Embryonic facial prominence (tissue), 1 donor: ENCODE measurements around the gene CAT.

Experiments
- DNase-seq: peaks from one replicate; pipeline ENCODE4 v3.0.0-alpha.2; 2016; ENCODE audit errors: extremely low spot score

The CAT gene

GRCh38 chr11:34459507-34460162 lies 20.9 kb downstream of the CAT start:
- DNase-seq = no peak

- DNase-seq = no peak
Observed at GRCh38 chr11:34460278-34460677, 21.5 kb downstream of the CAT start.

GRCh38 chr11:34461215-34461614 lies 22.5 kb downstream of the CAT start:
- DNase-seq = no peak

GRCh38 chr11:34464591-34465051 lies 25.9 kb downstream of the CAT start:
- no peak for DNase-seq

GRCh38 chr11:34466802-34467488 lies 28.2 kb downstream of the CAT start:
- DNase-seq = no peak

GRCh38 chr11:34468209-34468841 lies 29.6 kb downstream of the CAT start:
- DNase-seq = no peak

- DNase-seq = no peak
Observed at GRCh38 chr11:34473603-34474169, 35.0 kb downstream of the CAT start.

- no peak for DNase-seq
Observed at GRCh38 chr11:34475656-34476055, 36.9 kb downstream of the CAT start.

GRCh38 chr11:34476849-34477248 lies 38.1 kb downstream of the CAT start:
- DNase-seq = no peak

- DNase-seq = no peak
Observed at GRCh38 chr11:34478845-34479663, 40.3 kb downstream of the CAT start.

GRCh38 chr11:34480314-34480713 lies 41.6 kb downstream of the CAT start:
- DNase-seq = no peak

- no peak for DNase-seq
Observed at GRCh38 chr11:34481307-34481706, 42.6 kb downstream of the CAT start.

GRCh38 chr11:34483106-34483874 lies 44.6 kb downstream of the CAT start:
- no peak for DNase-seq

GRCh38 chr11:34487430-34487829 lies 48.7 kb downstream of the CAT start:
- no peak for DNase-seq

GRCh38 chr11:34488855-34489557 lies 50.3 kb downstream of the CAT start:
- DNase-seq = no peak

GRCh38 chr11:34490304-34490703 lies 51.6 kb downstream of the CAT start:
- no peak for DNase-seq

GRCh38 chr11:34492806-34493414 lies 54.2 kb downstream of the CAT start:
- DNase-seq = no peak

GRCh38 chr11:34493468-34493867 lies 54.7 kb downstream of the CAT start:
- no peak for DNase-seq

- DNase-seq = no peak
Observed at GRCh38 chr11:34493926-34494595, 55.3 kb downstream of the CAT start.
